Fibroblast of lung (primary cell): ENCODE measurements around the gene SYTL3. TPM values are rescaled to one million over a fixed set of nuclear protein-coding genes. Genes with fewer than 3 reads are reported as not detected.
"Not testable (repeated sequence)": the region's sequence is repeated elsewhere in the genome, so short reads cannot be mapped to it uniquely, and the experiment has no call there.

Experiments
- DNase-seq, 2 donors: peaks; one replicate each; pipeline versions ENCODE4 v3.0.0 to v3.0.0-alpha.2; 2010; ENCODE audit warnings: low read depth in 2 of 2
- H2AFZ ChIP-seq: 2 replicates; pipeline ENCODE4 v1.5.1; 2012; ENCODE audit warnings: low read length, control low read depth, inconsistent platforms
- H3K27ac ChIP-seq: 2 replicates; pipeline ENCODE4 v1.5.1; 2011; ENCODE audit warnings: low read length, control low read depth; ENCODE audit not compliant: insufficient read depth
- H3K27me3 ChIP-seq: 2 replicates; pipeline ENCODE4 v1.5.1; 2011; ENCODE audit warnings: mild to moderate bottlenecking, low read length; ENCODE audit not compliant: control insufficient read depth, insufficient read depth
- H3K36me3 ChIP-seq: 2 replicates; pipeline ENCODE4 v1.5.1; 2011; ENCODE audit warnings: low read length; ENCODE audit not compliant: control insufficient read depth, insufficient read depth
- H3K4me1 ChIP-seq: 2 replicates; pipeline ENCODE4 v1.5.1; 2011; ENCODE audit warnings: low read length; ENCODE audit not compliant: control insufficient read depth, insufficient read depth; ENCODE audit errors: extremely low read depth
- H3K4me2 ChIP-seq: 2 replicates; pipeline ENCODE4 v1.5.1; 2011; ENCODE audit warnings: low read length, control low read depth; ENCODE audit not compliant: insufficient read depth; ENCODE audit errors: extremely low read depth
- H3K4me3 ChIP-seq, 4 experiments: fragments of 200-600 bp in 1 of 4; sonication (generic) in 1 of 4; replicated peaks in 1 of 4; 2 replicates each; pipeline ENCODE4 v1.5.1; 2011 to 2016; ENCODE audit warnings: low read length in 4 of 4, low read depth in 3 of 4, mild to moderate bottlenecking in 3 of 4, control low read depth in 2 of 4, inconsistent platforms in 1 of 4, mixed read lengths in 1 of 4; ENCODE audit not compliant: insufficient read depth in 1 of 4; ENCODE audit errors: control extremely low read depth in 1 of 4
- H3K79me2 ChIP-seq: 2 replicates; pipeline ENCODE4 v1.5.1; 2012; ENCODE audit warnings: mild to moderate bottlenecking, low read length, inconsistent platforms; ENCODE audit not compliant: control insufficient read depth, insufficient read depth
- H3K9ac ChIP-seq: 2 replicates; pipeline ENCODE4 v1.5.1; 2011; ENCODE audit warnings: mild to moderate bottlenecking, low read length, control low read depth; ENCODE audit not compliant: insufficient read depth
- H3K9me3 ChIP-seq: 2 replicates; pipeline ENCODE4 v1.5.1; 2012; ENCODE audit warnings: low read depth, low read length; ENCODE audit not compliant: control insufficient read depth, insufficient read depth
- H4K20me1 ChIP-seq: 2 replicates; pipeline ENCODE4 v1.5.1; 2011; ENCODE audit warnings: low read length; ENCODE audit not compliant: control insufficient read depth, insufficient read depth; ENCODE audit errors: extremely low read depth
- CTCF ChIP-seq, 2 donors: IDR thresholded peaks in 1 of 2; conservative IDR thresholded peaks in 1 of 2; 1 replicate in 1 of 2; 2 replicates in 1 of 2; pipeline ENCODE4 v1.5.1; 2011 to 2012; ENCODE audit warnings: low read length in 2 of 2, control low read depth in 1 of 2, inconsistent platforms in 1 of 2, low read depth in 1 of 2, mild to moderate bottlenecking in 1 of 2
- EZH2 ChIP-seq: IDR thresholded peaks from 2 replicates; pipeline ENCODE4 v1.5.1; 2012; ENCODE audit warnings: low read length, control low read depth, mild to moderate bottlenecking; ENCODE audit errors: missing control alignments
- polyA plus RNA-seq, 2 donors: library from polyadenylated mRNA; depleted of rRNA in 1 of 2; stranded (reverse) in 1 of 2; unstranded in 1 of 2; fragments of >200 nt; gene quantifications; 2 replicates each; pipeline ENCODE4 v1.2.1, GENCODE V29; 2011 to 2012; ENCODE audit warnings: missing spikeins in 1 of 2
- total RNA-seq: library from RNA; depleted of rRNA; stranded (reverse); fragments of >200 nt; gene quantifications from 2 replicates; pipeline ENCODE4 v1.2.1, GENCODE V29; 2014

The SYTL3 gene
- total and polyA plus RNA-seq, 2 donors (not counting 1 experiment from before 2014, with no cell fraction given): 0.76 to 4.6 TPM

- Histone ChIP-seq H3K4me2 (no peak overlapping the region), H4K20me1 (no peaks in the 10 kb centered on the region), H3K9me3 (no peaks in the 10 kb centered on the region), H3K79me2 (no peaks in the 10 kb centered on the region), H3K4me1 (no peaks in the 10 kb centered on the region), H3K27me3 (no peaks in the 10 kb centered on the region), H3K9ac (no peak overlapping the region), H3K4me3 (no peak overlapping the region), H3K27ac (no peak overlapping the region), H2AFZ (no peak overlapping the region), H3K36me3 (no peaks in the 10 kb centered on the region)
- TF ChIP-seq EZH2: no peak
- TF ChIP-seq CTCF (conservative IDR thresholded peaks at IDR 0.05 in 1 of 2, IDR thresholded peaks at IDR 0.05 in 1 of 2; ENCODE audit: low read depth in 1 of 2, low read length in 2 of 2): no peak
- peak in 1 of 2 donors; percentile 69 for DNase-seq
Observed at GRCh38 chr6:158669145-158670035, 19.5 kb downstream of the SYTL3 start.

DNA sequence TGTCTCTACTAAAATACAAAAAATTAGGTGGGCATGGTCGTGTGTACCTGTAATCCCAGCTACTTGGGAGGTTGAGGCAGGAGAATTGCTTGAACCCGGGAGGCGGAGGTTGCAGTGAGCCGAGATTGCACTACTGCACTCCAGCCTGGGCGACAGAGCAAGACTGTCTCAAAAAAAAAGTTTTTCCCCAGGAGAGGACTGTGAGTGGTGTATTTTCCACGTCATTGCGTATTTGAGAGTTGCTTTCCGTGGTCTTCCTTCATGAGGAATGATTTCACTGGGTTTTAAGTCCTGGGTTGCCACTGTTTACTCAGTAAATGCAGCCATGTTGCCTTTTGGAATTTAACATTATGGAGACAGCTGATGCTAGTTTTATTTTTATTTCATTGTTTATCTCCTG, 22.3 kb downstream of the SYTL3 start:
- H3K9me3 ChIP-seq, H3K9ac ChIP-seq, H3K4me3 ChIP-seq, H3K27me3 ChIP-seq, H3K27ac ChIP-seq, H3K36me3 ChIP-seq, H3K4me1 ChIP-seq, H3K79me2 ChIP-seq, DNase-seq, H2AFZ ChIP-seq, H3K4me2 ChIP-seq, H4K20me1 ChIP-seq: not testable (repeated sequence)

- Histone ChIP-seq H3K9ac (no peak overlapping the region), H3K27ac (no peak overlapping the region), H3K4me3 (no peak overlapping the region), H3K4me2 (no peak overlapping the region), H4K20me1 (no peaks in the 10 kb centered on the region), H3K36me3 (no peaks in the 10 kb centered on the region), H3K79me2 (no peaks in the 10 kb centered on the region), H3K4me1 (no peaks in the 10 kb centered on the region), H3K27me3 (no peaks in the 10 kb centered on the region), H2AFZ (no peak overlapping the region), H3K9me3 (no peaks in the 10 kb centered on the region)
- no peak for TF ChIP-seq CTCF (conservative IDR thresholded peaks at IDR 0.05 in 1 of 2, IDR thresholded peaks at IDR 0.05 in 1 of 2; ENCODE audit: low read depth in 1 of 2, low read length in 2 of 2)
- no peak for TF ChIP-seq EZH2
- no peak for DNase-seq
Observed at GRCh38 chr6:158672726-158673125, 22.9 kb downstream of the SYTL3 start.
